Stimulated activated CD4-positive, alpha-beta T cell treated with anti-CD3 and anti-CD28 coated beads, Interleukin-1b, Interleukin-23, amount 100 ng/mL, for 1 hour (primary cell): ENCODE results near the gene FAM53B.
"Not testable (repeated sequence)": the region's sequence is repeated elsewhere in the genome, so short reads cannot be mapped to it uniquely, and the experiment has no call there.

Experiments used
- DNase-seq, 2 donors: peaks; one replicate each; pipeline ENCODE4 v3.0.0-alpha.2; 2020; ENCODE audit warnings: low read depth in 2 of 2

The FAM53B gene

DNA sequence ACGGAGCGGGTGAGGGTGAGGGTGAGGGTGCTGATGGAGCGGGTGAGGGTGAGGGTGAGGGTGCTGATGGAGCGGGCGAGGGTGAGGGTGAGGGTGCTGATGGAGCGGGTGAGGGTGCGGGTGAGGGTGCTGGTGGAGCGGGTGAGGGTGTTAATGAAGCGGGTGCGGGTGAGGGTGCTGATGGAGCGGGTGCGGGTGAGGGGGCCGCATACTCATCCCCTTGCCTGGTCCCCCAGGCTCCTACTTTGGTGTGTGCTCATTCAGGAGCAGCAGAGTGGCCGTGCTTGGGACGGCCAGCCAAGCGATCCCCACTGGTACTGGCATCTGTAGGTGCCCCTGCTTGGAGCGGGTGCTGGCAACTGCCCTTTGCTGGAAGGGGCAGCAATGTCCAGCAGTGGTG lies 133.3 kb downstream of the FAM53B start:
- not testable (repeated sequence) for DNase-seq

DNA sequence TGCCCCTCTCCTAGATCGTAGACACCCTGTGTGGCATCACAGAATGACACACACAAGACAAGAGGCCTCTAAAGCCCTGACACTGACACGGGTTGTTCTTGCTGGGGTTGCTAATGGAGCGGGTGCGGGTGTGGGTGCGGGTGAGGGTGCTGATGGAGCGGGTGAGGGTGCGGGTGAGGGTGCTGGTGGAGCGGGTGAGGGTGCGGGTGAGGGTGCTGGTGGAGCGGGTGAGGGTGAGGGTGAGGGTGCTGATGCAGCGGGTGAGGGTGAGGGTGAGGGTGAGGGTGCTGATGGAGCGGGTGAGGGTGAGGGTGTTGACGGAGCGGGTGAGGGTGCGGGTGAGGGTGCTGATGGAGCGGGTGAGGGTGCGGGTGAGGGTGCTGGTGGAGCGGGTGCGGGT lies 134.0 kb downstream of the FAM53B start:
- not testable (repeated sequence) for DNase-seq

DNA sequence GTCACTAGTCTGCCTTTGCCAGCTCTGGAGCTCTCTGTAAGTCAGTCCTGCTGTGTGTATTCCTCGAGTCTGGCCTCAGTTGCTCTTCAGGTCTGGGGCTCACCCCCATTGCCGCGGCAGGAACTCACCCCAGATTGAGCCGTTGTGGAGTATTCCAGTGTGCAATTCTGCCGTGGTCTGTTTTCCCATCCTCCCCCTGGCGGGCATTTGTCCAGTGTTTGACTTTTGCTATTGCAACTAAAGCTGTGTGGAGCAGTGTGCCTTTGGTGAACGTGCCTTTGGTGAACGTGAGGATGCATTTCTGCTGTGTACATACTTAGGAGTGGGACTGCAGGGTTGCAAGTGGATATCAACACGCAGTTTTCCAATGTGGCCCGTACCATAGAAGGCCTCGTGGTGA lies 134.5 kb downstream of the FAM53B start:
- no peak for DNase-seq

DNA sequence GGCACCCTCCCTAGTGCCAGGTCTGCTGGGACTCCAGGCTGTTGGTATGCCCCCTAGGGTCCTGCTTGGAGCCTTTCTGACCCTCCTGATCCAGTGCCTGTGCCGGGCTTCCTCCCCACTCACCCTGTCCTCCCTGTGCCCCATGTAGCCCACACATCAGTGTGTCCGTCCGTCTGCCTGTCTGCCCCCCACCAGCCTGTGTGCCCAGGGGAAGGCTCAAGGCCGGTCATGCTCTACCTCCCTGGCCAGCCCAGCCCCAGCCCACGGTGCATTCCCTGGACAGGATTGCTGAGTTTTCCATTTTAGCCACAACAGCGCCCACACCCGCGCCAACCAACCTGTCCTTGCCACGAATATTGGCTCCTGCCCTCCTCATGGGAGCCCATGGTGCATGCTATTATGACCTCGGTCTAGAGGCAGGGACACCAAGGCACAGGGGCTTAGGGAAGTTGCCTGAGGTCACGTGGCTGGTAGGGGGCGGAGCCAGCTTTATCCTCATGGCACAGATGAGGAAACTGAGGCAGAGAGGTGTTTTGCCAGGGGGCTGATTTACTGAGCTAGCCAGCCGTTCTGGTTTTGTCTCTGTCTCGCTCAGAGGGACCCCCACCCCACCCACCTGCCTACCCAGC lies 136.0 kb downstream of the FAM53B start:
- DNase-seq: no peak

- DNase-seq: no peak
Measured at GRCh38 chr10:124607693-124608092, 136.5 kb downstream of the FAM53B start.

DNA sequence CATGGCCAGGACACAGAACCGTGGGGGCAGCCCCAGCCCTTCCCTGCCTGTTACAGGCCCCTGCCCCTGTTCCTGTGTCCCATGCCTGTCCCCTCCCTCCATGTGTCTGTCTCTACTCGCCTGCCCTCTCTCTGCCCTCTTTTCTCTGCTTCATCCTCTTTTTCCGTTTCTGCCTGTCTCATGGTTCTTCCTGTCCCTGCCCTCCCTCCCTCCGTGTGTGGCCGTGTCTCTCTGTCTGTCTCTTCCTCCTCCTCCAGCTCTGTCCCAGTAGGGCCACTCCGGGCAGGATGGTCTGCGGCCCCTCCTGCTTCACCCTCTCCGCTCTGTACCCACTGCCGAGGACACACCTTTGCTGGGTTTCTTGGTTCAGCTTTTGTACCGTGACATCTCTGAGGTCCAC lies 137.4 kb downstream of the FAM53B start:
- DNase-seq: no peak

DNA sequence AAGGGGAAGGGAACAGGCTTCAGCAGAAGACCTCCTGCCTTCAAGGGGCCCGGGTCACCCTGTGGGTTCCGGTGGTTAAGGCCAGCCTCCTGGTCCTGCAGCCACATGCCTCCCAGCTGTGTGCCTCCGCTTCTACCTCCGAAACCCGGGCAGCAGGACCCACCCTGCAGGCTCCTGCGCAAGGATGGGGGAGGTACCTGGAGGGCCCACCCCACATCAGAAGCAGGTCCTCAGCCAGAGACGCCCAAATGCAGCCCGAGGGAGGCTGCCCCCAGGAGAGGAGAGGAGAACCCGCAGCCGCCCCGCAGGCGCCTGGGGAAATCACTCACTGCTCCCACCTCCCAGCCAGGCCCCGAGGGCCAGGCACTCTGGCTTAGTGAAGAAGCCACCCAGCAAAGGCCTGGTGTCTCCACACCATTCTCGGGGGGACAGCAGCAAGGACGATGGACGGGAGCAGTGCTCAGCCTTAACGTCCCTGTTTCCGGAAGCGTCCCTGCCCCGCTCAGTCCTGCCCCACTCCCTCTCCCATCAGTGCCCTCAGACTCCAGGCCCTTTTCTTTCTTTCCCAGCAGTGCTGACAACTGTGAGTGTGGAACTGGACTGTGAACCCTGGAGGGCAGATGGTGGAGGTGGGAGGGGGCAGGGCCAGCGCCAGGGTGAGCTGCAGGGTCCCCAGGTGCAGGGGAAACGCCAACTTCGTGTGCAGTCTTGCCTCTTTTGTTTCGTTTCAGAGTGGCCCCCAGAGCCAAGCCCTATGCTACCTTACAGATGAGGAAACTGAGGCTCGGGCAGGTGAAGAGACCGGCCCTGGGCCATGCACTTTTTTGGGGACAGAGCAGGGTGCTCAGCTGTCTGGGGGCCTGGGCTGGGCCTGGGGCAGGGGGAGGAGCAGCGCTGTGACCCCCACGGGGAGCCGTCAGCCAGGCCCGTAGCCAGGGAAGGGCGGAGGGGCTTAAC lies 138.0 kb downstream of the FAM53B start:
- no peak for DNase-seq

DNA sequence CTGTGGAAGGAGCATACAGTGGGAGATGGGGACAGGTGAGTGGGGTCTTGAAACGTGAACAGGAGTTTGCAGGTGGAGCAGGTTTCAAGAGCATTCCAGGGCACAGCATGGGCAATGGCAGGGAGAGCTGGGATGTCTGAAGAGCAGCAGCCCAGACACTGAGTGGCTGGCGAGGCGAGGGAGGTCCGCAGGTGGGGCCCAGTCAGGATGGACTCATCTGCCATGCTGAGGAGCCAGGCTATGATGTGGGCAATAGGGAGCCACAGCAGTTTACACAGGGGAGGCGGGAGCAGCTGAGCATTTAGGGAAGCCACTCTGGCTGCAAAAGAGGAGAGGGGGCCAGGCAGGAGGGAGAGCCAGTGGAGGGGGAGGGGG lies 138.7 kb downstream of the FAM53B start:
- DNase-seq: no peak

GRCh38 chr10:124605001-124605370 lies 139.2 kb downstream of the FAM53B start:
- DNase-seq: no peak

- DNase-seq: no peak
Measured at GRCh38 chr10:124604214-124605000, 139.8 kb downstream of the FAM53B start.

DNA sequence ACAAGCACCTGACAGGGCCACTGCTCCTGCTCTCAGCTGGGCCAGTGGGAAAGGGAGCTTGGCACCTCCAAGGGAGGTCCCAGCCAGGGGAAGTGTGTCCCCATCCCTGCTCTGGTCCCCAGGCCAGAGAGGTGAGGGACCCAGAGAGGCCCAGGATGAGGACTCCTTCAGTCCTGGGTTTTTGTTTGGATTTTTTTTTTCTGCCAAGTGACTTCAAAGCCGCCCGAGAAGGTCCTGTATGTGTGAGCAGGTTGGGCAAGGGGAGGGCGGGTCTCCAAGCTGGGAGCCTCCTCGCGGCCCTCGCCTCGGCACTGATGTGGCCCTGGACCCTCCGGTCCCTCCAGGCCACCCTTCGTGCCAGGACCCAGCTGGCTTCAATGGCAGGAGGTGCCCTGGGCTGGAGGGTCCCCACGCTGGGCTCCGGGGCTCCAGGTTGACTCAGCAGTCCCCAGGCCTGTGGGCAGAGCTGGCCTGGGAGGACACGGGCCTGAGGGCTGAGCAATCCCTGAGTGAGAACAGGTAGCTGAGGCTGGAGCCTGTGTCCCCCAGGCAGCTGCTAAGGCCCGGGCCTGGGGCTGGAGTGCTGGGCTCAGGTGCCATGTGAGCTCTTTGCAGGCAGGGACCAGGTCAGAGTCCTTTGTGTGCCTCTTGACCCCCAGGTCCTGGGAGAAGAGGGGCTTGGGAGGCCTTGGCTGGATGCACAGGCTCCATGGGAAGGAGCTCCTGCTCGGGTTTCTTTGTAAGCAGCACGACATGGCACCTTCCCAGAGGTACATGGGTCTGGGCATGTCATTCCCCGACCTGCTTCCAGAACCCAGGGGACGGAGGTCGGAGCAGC lies 140.6 kb downstream of the FAM53B start:
- no peak for DNase-seq

DNA sequence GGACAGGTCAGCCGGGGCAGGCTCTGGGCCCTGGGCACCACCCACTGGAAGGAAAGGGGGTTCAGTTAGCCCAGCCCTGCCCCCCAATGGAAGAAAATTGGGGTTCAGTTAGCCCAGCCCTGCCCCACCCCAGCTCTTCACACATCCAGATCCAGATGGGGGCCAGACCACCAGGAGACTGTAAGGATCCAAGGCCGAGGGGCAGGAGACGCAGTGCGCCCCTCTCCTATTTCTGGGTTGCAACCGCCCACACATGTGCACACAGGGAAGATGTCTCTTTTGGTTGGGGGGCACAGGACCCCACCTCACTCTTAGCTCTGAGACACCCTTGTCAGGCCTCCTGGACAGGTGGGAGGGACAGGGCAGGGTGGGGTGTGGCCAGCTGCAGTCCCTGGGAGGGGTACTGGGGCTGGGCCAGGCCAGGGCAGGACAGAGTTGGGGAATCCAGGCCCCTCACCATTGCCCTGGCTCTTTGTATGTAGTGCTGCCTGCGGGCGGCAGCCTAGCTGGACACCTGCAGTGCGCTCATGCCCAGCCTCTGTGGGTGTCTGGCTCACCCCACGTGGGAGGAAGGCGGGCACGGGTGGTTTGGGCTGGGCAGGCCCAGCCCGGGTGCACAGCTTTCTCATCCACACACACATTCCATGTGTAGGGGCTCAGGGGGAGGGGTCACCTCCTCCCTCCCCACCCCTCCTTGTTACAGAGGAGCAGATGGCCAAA lies 141.4 kb downstream of the FAM53B start:
- DNase-seq: no peak

GRCh38 chr10:124602121-124602561 lies 142.0 kb downstream of the FAM53B start:
- DNase-seq: no peak

DNA sequence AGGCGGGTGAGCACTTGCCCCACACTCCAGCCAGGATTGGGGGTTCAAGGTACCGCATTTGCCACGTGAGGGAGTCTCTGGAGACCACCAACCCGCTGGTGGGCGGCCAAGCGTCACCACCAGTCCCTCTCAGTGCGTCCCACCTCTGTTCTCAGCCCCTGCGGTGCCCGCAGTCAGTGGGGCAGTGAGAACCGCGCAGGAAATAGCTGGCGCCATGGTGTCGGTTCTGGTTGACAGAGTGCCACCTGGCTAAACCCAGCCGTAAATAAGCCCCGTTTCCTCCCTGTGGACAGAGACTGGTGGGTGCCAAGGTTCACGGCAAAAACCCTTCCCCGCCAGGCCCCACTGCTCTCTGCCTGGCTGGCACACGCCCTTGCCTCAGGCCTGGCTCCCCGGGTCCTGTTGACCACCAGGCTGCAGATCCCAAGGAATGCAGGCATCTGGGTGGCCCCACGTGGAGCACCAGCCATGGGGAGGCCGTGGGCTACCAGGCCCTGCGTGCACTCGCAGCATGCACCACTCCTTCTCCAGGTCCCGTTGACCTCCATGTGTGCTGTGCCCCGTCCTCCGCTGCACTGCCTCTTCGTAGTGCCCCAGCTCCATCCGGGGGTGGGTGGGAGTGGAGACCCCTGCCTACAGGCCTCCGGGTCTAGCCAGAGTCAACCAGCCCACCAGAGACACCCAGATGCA lies 142.6 kb downstream of the FAM53B start:
- DNase-seq: no peak

- DNase-seq: no peak
Measured at GRCh38 chr10:124601016-124601415, 143.2 kb downstream of the FAM53B start.

GRCh38 chr10:124600051-124600880 lies 143.9 kb downstream of the FAM53B start:
- no peak for DNase-seq

- DNase-seq: no peak
Measured at GRCh38 chr10:124599588-124600050, 144.6 kb downstream of the FAM53B start.

DNA sequence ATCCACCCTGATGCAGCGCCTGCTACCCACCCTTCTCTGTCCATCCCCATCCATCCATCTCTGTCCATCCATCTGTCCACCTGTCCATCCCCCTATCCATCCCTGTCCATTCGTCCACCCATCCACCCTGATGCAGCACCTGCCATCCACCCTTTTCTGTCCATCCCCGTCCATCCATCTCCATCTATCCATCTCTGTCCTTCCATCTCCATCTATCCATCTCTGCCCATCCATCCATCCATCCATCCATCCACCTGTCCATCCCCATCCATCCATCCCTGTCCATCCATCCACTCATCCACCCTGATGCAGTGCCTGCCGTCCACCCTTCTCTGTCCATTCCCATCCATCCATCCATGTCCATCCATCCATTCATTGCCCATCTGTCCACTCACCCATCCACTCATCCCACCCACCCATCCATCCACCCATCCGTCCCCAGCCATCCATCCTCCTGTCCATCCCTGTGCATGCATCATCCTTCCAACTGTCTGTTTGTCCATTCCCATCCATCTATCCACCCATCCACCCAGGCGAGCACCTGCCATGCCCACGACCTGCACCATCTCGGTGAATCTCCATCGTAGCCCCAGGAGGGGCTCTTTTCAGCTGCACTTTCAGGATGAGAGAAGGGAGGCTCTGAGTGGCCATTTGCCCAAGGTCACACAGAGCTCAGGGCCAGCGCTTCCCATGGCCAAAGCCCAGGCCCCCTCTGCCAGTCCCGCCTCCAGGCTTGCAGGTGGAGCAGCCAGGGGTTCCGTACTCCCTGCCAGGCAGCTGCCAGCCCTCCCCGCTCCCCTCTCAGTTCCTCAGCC lies 145.2 kb downstream of the FAM53B start:
- no peak for DNase-seq
